ENCODE measurements around the gene MYZAP. TPM values are rescaled to one million over a fixed set of nuclear protein-coding genes. Genes with fewer than 3 reads are reported as not detected.

Gene MYZAP
- total RNA-seq, 1 experiment from 2014 or later, result not detected

- POLR2A ChIA-PET (ENCODE audit: low non-redundant PET), result no interaction called here
- intact Hi-C loops (cut with micrococcal nuclease; ENCODE audit: unreplicated experiment), result no loop called here
- BruUV-seq (replicated peaks), result no TSS peak
Measured at GRCh38 chr15:57691082-57691481, 99.4 kb downstream of the MYZAP start.

GRCh38 chr15:57692709-57693108 is 101.0 kb downstream of the MYZAP start:
- DNase-seq (ENCODE audit: low spot score), result peak; percentile 33
- Histone ChIP-seq H3K27me3 (replicated peaks; ENCODE audit: insufficient read depth, low read depth, low read length, poor library complexity) (no peaks in the 10 kb centered on the region), H3K36me3 (ENCODE audit: insufficient read depth, low read length, poor library complexity, severe bottlenecking) (no peaks in the 10 kb centered on the region), H3K9me3 (ENCODE audit: low read depth, low read length, poor library complexity, severe bottlenecking) (no peaks in the 10 kb centered on the region), H3K4me1 (ENCODE audit: insufficient read depth, low read length, poor library complexity, severe bottlenecking) (peaks cover 33% of the 10 kb centered on the region), H3K4me3 (ENCODE audit: low read depth, low read length, poor library complexity, severe bottlenecking) (no peak overlapping the region), H3K27ac (ENCODE audit: low read depth, low read length, poor library complexity, severe bottlenecking) (peak overlapping the region; percentile 6)
- TF ChIP-seq EZH2 (IDR thresholded peaks at IDR 0.05; ENCODE audit: borderline replicate concordance, low read depth, low read length, poor library complexity, severe bottlenecking) (no peak), CTCF (conservative IDR thresholded peaks at IDR 0.05; ENCODE audit: low read depth, low read length) (no peak)
- BruUV-seq (replicated peaks), result no TSS peak
- ChIA-PET CTCF (no interaction called here), POLR2A (ENCODE audit: low non-redundant PET) (no interaction called here)
- intact Hi-C loops (cut with micrococcal nuclease; ENCODE audit: unreplicated experiment), result no loop called here

More at GRCh38 chr15:57691082-57691481, 99.4 kb downstream of the MYZAP start:
- no peak overlapping the region for H3K4me3 ChIP-seq (ENCODE audit: low read depth, low read length, poor library complexity, severe bottlenecking)
- DNase-seq (ENCODE audit: low spot score), result no peak
- no peak overlapping the region for H3K27ac ChIP-seq (ENCODE audit: low read depth, low read length, poor library complexity, severe bottlenecking)
- peaks cover 30% of the 10 kb centered on the region for H3K4me1 ChIP-seq (ENCODE audit: insufficient read depth, low read length, poor library complexity, severe bottlenecking)
- no peaks in the 10 kb centered on the region for H3K9me3 ChIP-seq (ENCODE audit: low read depth, low read length, poor library complexity, severe bottlenecking)
- TF ChIP-seq EZH2 (IDR thresholded peaks at IDR 0.05; ENCODE audit: borderline replicate concordance, low read depth, low read length, poor library complexity, severe bottlenecking) (no peak), CTCF (conservative IDR thresholded peaks at IDR 0.05; ENCODE audit: low read depth, low read length) (no peak)
- CTCF ChIA-PET, result no interaction called here
- no peaks in the 10 kb centered on the region for H3K27me3 ChIP-seq (replicated peaks; ENCODE audit: insufficient read depth, low read depth, low read length, poor library complexity)
- H3K36me3 ChIP-seq (ENCODE audit: insufficient read depth, low read length, poor library complexity, severe bottlenecking), result no peaks in the 10 kb centered on the region

GRCh38 chr15:57694279-57694678 is 102.6 kb downstream of the MYZAP start:
- intact Hi-C loops (cut with micrococcal nuclease; ENCODE audit: unreplicated experiment), result no loop called here
- Histone ChIP-seq H3K27ac (ENCODE audit: low read depth, low read length, poor library complexity, severe bottlenecking) (no peak overlapping the region), H3K27me3 (replicated peaks; ENCODE audit: insufficient read depth, low read depth, low read length, poor library complexity) (no peaks in the 10 kb centered on the region), H3K9me3 (ENCODE audit: low read depth, low read length, poor library complexity, severe bottlenecking) (no peaks in the 10 kb centered on the region), H3K36me3 (ENCODE audit: insufficient read depth, low read length, poor library complexity, severe bottlenecking) (no peaks in the 10 kb centered on the region), H3K4me1 (ENCODE audit: insufficient read depth, low read length, poor library complexity, severe bottlenecking) (peaks cover 33% of the 10 kb centered on the region), H3K4me3 (ENCODE audit: low read depth, low read length, poor library complexity, severe bottlenecking) (no peak overlapping the region)
- BruUV-seq (replicated peaks), result no TSS peak
- ChIA-PET POLR2A (ENCODE audit: low non-redundant PET) (no interaction called here), CTCF (no interaction called here)
- DNase-seq (ENCODE audit: low spot score), result no peak
- TF ChIP-seq EZH2 (IDR thresholded peaks at IDR 0.05; ENCODE audit: borderline replicate concordance, low read depth, low read length, poor library complexity, severe bottlenecking) (no peak), CTCF (conservative IDR thresholded peaks at IDR 0.05; ENCODE audit: low read depth, low read length) (no peak)
